Sigmoid colon (tissue), 7 donors: ENCODE results near the gene INF2. TPM values are rescaled to one million over a fixed set of nuclear protein-coding genes. Genes with fewer than 3 reads are reported as not detected.
A peak's percentile ranks its signal among the peaks of the same experiment; 100 is the strongest.

Experiments
- DNase-seq: peaks from one replicate; pipeline ENCODE4 v3.0.0-alpha.2; 2019
- H3K27ac ChIP-seq, 4 donors: fragments of 200-600 bp; sonication (generic); one replicate each; pipeline ENCODE4 v1.5.1; 2016 to 2019; ENCODE audit warnings: mild to moderate bottlenecking in 1 of 4
- H3K27me3 ChIP-seq, 3 donors: fragments of 200-600 bp; sonication (generic); one replicate each; pipeline ENCODE4 v1.5.1; 2019; ENCODE audit warnings: mild to moderate bottlenecking in 1 of 3
- H3K36me3 ChIP-seq, 4 donors: fragments of 200-600 bp; sonication (generic); one replicate each; pipeline ENCODE4 v1.5.1; 2016 to 2019
- H3K4me1 ChIP-seq, 4 donors: fragments of 200-600 bp; sonication (generic); one replicate each; pipeline ENCODE4 v1.5.1; 2017 to 2019
- H3K4me3 ChIP-seq, 4 donors: fragments of 200-600 bp; sonication (generic); one replicate each; pipeline ENCODE4 v1.5.1; 2017 to 2019; ENCODE audit warnings: mild to moderate bottlenecking in 2 of 4, moderate library complexity in 1 of 4
- H3K9me3 ChIP-seq, 4 donors: fragments of 200-600 bp in 3 of 4; sonication (generic) in 3 of 4; one replicate each; pipeline versions ENCODE4 v1.5.1 to v1.6.1; 2013 to 2019
- EP300 ChIP-seq, 4 donors: sonication (generic); formaldehyde crosslinking; IDR thresholded peaks; one replicate each; pipeline ENCODE4 v1.6.1; 2017; ENCODE audit warnings: antibody characterized with exemption in 4 of 4
- POLR2A ChIP-seq, 2 donors: fragments of 450-650 bp; IDR thresholded peaks; one replicate each; pipeline ENCODE4 v1.6.1; 2016; ENCODE audit warnings: antibody characterized with exemption in 2 of 2, mild to moderate bottlenecking in 2 of 2, moderate library complexity in 2 of 2
- POLR2AphosphoS5 ChIP-seq, 4 donors: sonication (generic); formaldehyde crosslinking; IDR thresholded peaks; one replicate each; pipeline ENCODE4 v1.6.1; 2017; ENCODE audit warnings: antibody characterized with exemption in 4 of 4
- WGBS, 2 donors: extraction: QIAGEN DNeasy Blood & Tissue Kit; methylation state at CpG; one replicate each; pipeline ENCODE4 v1.1.7; 2013; 5-methylcytosine and 5-hydroxymethylcytosine counted together
- intact Hi-C: fragments of 100-400 bp; cut with DNase I; formaldehyde crosslinking; loops from one replicate; pipeline ENCODE4 v1.15.1; 2023
- polyA plus RNA-seq, 3 donors: library from polyadenylated mRNA; stranded (reverse); fragments of 200-250 nt; gene quantifications; one replicate each; pipeline ENCODE4 v1.2.3, GENCODE V29; 2013
- total RNA-seq, 4 donors: library from RNA; depleted of rRNA; stranded (reverse); fragments of >200 nt; gene quantifications; one replicate each; pipeline ENCODE4 v1.1.0, GENCODE V29; 2016
- TF ChIP-seq, protein P1 (sequence below), 4 experiments: fragments of 450-650 bp in 3 of 4; fragments of 200-600 bp in 1 of 4; IDR thresholded peaks; one replicate each; pipeline ENCODE4 v1.5.1; 2016 to 2019; ENCODE audit warnings: antibody characterized with exemption in 4 of 4, mild to moderate bottlenecking in 3 of 4, moderate library complexity in 2 of 4
- donor health status: healthy with polysubstance abuse.
- donor health status: Bipolar disorder and iron deficiency.
- donor health status: healthy.

The INF2 gene
- 10 to 100 TPM; 26.3 to 67.0 (median 30.3) TPM for total RNA-seq
- 100 to 1,000 TPM; 127 to 169 (median 130) TPM for polyA plus RNA-seq

- intact Hi-C loops: loop anchor here (1.0 kb wide), 1 partner anchor 39 kb away; no protein-coding TSS in a partner anchor
- 1 to 6% methylated on average over 76 of the region's 76 CpGs for WGBS, 2 donors
- Histone ChIP-seq H3K27ac (peak within 1 kb of the TSS; percentile 82 to 90 (median 84)), H3K9me3 (no peaks in the 10 kb centered on the region), H3K36me3 (peaks cover 0 to 12% (median 0%) of the 10 kb centered on the region in 4 donors), H3K4me1 (peaks cover 0 to 67% (median 65%) of the 10 kb centered on the region in 4 donors), H3K27me3 (no peaks in the 10 kb centered on the region), H3K4me3 (peak within 1 kb of the TSS; percentile 76 to 100 (median 96))
- TF ChIP-seq, protein P1, sequence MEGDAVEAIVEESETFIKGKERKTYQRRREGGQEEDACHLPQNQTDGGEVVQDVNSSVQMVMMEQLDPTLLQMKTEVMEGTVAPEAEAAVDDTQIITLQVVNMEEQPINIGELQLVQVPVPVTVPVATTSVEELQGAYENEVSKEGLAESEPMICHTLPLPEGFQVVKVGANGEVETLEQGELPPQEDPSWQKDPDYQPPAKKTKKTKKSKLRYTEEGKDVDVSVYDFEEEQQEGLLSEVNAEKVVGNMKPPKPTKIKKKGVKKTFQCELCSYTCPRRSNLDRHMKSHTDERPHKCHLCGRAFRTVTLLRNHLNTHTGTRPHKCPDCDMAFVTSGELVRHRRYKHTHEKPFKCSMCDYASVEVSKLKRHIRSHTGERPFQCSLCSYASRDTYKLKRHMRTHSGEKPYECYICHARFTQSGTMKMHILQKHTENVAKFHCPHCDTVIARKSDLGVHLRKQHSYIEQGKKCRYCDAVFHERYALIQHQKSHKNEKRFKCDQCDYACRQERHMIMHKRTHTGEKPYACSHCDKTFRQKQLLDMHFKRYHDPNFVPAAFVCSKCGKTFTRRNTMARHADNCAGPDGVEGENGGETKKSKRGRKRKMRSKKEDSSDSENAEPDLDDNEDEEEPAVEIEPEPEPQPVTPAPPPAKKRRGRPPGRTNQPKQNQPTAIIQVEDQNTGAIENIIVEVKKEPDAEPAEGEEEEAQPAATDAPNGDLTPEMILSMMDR (IDR thresholded peaks at IDR 0.05): no peak
- peak in 2 of 4 donors; percentile 54 to 57 for TF ChIP-seq POLR2AphosphoS5 (IDR thresholded peaks at IDR 0.05)
- no peak for DNase-seq
Observed at GRCh38 chr14:104689109-104689880, at the start of gene INF2. Gene INF2, plus strand, starts transcription at chr14:104689618. Its CDS starts 11,748 bp downstream, at chr14:104701366.

DNA sequence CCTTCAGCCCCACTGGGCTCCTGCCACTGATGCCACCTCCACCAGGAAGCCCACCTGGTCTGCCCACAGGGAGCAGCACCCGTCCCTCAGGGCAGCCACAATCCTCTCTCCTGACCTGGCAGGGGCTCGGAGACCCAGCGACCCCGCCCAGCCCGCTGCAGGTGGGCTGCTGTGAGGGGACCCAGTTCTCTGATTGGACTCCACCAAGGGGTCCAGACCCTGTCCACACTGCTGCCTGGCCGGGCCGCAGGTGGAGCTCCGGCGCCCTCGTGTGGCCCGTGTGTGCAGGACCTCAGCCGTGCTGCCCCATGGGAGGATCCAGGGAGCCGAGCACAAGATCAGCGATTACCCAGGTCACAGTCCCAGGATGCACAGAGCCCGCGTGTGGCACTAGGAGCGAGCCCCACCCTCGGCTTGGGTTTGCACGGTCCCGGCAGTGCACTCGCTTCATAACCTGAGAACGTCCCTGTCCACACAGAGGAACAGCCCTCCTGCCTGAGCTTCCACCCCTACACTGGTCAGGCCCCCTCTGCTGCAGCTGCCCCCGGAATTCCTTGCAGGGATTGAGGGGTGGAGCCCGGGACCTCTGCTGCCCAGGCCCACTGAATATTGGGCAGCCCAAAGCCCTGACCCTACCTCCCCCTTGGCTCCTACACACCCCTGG lies 49.4 kb upstream of the INF2 start:
- H3K27me3 ChIP-seq: peaks cover 0 to 33% (median 3%) of the 10 kb centered on the region in 3 donors
- H3K9me3 ChIP-seq: peaks cover 0 to 3% (median 0%) of the 10 kb centered on the region in 4 donors
- H3K27ac ChIP-seq: no peak overlapping the region
- H3K4me1 ChIP-seq: peaks cover 0 to 7% (median 3%) of the 10 kb centered on the region in 4 donors
- no peaks in the 10 kb centered on the region for H3K36me3 ChIP-seq
- 5 to 9% methylated on average over 24 of the region's 24 CpGs for WGBS, 2 donors
- H3K4me3 ChIP-seq: no peak overlapping the region
- intact Hi-C loops: loop anchor here (1.0 to 5.0 kb wide), 2 partner anchors 503 to 563 kb away; no protein-coding TSS in a partner anchor
- DNase-seq: peak; percentile 72
- TF ChIP-seq EP300 (IDR thresholded peaks at IDR 0.05) (no peak), POLR2AphosphoS5 (IDR thresholded peaks at IDR 0.05) (no peak), POLR2A (IDR thresholded peaks at IDR 0.05) (no peak)
- TF ChIP-seq, protein P1 (IDR thresholded peaks at IDR 0.05): peak; percentile 56 to 83 (median 67)

- DNase-seq: no peak
- TF ChIP-seq, protein P1 (IDR thresholded peaks at IDR 0.05): no peak
- TF ChIP-seq POLR2A (IDR thresholded peaks at IDR 0.05) (no peak), EP300 (IDR thresholded peaks at IDR 0.05) (no peak), POLR2AphosphoS5 (IDR thresholded peaks at IDR 0.05) (no peak)
- Histone ChIP-seq H3K27ac (no peak overlapping the region), H3K36me3 (no peaks in the 10 kb centered on the region), H3K4me3 (no peak overlapping the region), H3K9me3 (peaks cover 0 to 4% (median 0%) of the 10 kb centered on the region in 4 donors), H3K27me3 (peaks cover 0 to 30% (median 3%) of the 10 kb centered on the region in 3 donors), H3K4me1 (peaks cover 0 to 7% (median 3%) of the 10 kb centered on the region in 4 donors)
- 71 to 79% methylated on average over 10 of the region's 10 CpGs for WGBS, 2 donors
- intact Hi-C loops: loop anchor here (1.0 to 5.0 kb wide), 2 partner anchors 503 to 563 kb away; no protein-coding TSS in a partner anchor
Observed at GRCh38 chr14:104640681-104641080, 48.7 kb upstream of the INF2 start.

GRCh38 chr14:104641753-104642539 lies 47.5 kb upstream of the INF2 start:
- peaks cover 0 to 22% (median 3%) of the 10 kb centered on the region in 3 donors for H3K27me3 ChIP-seq
- H3K4me3 ChIP-seq: no peak overlapping the region
- H3K9me3 ChIP-seq: peaks cover 0 to 4% (median 0%) of the 10 kb centered on the region in 4 donors
- intact Hi-C loops: loop anchor here (5.0 kb wide), 1 partner anchor 565 kb away; no protein-coding TSS in a partner anchor
- DNase-seq: no peak
- TF ChIP-seq EP300 (IDR thresholded peaks at IDR 0.05) (no peak), POLR2A (IDR thresholded peaks at IDR 0.05) (no peak), POLR2AphosphoS5 (IDR thresholded peaks at IDR 0.05) (no peak)
- TF ChIP-seq, protein P1 (IDR thresholded peaks at IDR 0.05): no peak
- WGBS, 2 donors: 64 to 79% methylated on average over 23 of the region's 23 CpGs
- no peak overlapping the region for H3K27ac ChIP-seq
- H3K36me3 ChIP-seq: no peaks in the 10 kb centered on the region
- peaks cover 0 to 7% (median 3%) of the 10 kb centered on the region in 4 donors for H3K4me1 ChIP-seq
